GM06990 (cell line): ENCODE measurements around the gene KLHL29.

ENCODE experiments used
- DNase-seq: peaks from one replicate; pipeline ENCODE4 v3.0.0-alpha.2; 2011; ENCODE audit not compliant: insufficient read length; ENCODE audit errors: extremely low read depth
- H3K27me3 ChIP-seq: replicated peaks from 2 replicates; pipeline ENCODE4 v1.6.0; 2011; ENCODE audit warnings: low read length; ENCODE audit not compliant: control insufficient read depth, insufficient read depth
- H3K36me3 ChIP-seq: 2 replicates; pipeline ENCODE4 v1.5.1; 2011; ENCODE audit warnings: low read length; ENCODE audit not compliant: control insufficient read depth, insufficient read depth
- H3K4me3 ChIP-seq: replicated peaks from 2 replicates; pipeline ENCODE4 v1.5.1; 2011; ENCODE audit warnings: low read depth, mild to moderate bottlenecking, control low read depth, low read length
- CTCF ChIP-seq: IDR thresholded peaks from 2 replicates; pipeline ENCODE4 v1.5.1; 2011; ENCODE audit warnings: low read length, control low read depth, mild to moderate bottlenecking, inconsistent platforms; ENCODE audit not compliant: insufficient read depth, poor library complexity, severe bottlenecking

KLHL29 gene

GRCh38 chr2:23618794-23619530 is 234.0 kb downstream of the KLHL29 start:
- H3K27me3 ChIP-seq: no peaks in the 10 kb centered on the region
- DNase-seq: no peak
- TF ChIP-seq CTCF: no peak

DNA sequence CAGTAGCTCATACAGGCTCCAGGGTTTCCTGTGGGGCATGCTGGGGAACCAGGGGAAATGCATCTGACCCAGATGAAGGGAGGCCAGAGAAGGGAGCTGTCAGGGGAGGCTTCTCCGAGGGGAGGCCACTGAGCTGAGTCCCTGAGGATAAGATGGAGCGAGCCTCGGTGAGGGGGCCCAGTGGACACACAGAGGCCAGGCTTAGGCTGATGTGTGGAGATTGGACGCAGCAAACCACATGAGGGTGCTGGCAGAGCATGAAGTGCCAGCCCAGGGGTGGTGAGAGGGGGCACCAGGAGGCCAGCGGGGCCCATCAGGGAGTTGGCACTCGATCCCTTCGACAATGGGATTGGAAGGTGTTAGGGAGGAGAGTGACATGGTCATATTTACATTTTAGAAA is 235.0 kb downstream of the KLHL29 start:
- Histone ChIP-seq H3K27me3 (no peaks in the 10 kb centered on the region), H3K36me3 (no peaks in the 10 kb centered on the region), H3K4me3 (no peak overlapping the region)
- TF ChIP-seq CTCF: no peak
- DNase-seq: no peak

More at GRCh38 chr2:23618794-23619530, 234.0 kb downstream of the KLHL29 start:
- H3K36me3 ChIP-seq: no peaks in the 10 kb centered on the region
- no peak overlapping the region for H3K4me3 ChIP-seq

GRCh38 chr2:23620841-23621341 is 235.9 kb downstream of the KLHL29 start:
- H3K27me3 ChIP-seq: no peaks in the 10 kb centered on the region
- H3K36me3 ChIP-seq: no peaks in the 10 kb centered on the region
- no peak for DNase-seq
- TF ChIP-seq CTCF: no peak
- no peak overlapping the region for H3K4me3 ChIP-seq

GRCh38 chr2:23621616-23622015 is 236.6 kb downstream of the KLHL29 start:
- no peak overlapping the region for H3K4me3 ChIP-seq
- no peak for TF ChIP-seq CTCF
- no peaks in the 10 kb centered on the region for H3K27me3 ChIP-seq
- H3K36me3 ChIP-seq: no peaks in the 10 kb centered on the region
- DNase-seq: no peak

GRCh38 chr2:23622466-23622865 is 237.5 kb downstream of the KLHL29 start:
- TF ChIP-seq CTCF: no peak
- Histone ChIP-seq H3K36me3 (no peaks in the 10 kb centered on the region), H3K4me3 (no peak overlapping the region), H3K27me3 (no peaks in the 10 kb centered on the region)
- no peak for DNase-seq
